GM18951 (cell line): Measurements from ENCODE around the gene ADAT3.

Experiments used
- POLR2A ChIP-seq: IDR thresholded peaks from 4 replicates; pipeline ENCODE4 v1.6.1; 2011; ENCODE audit warnings: mild to moderate bottlenecking; ENCODE audit not compliant: insufficient read length, insufficient read depth; ENCODE audit errors: extremely low read depth
- in situ Hi-C: fragments of 300-500 bp; cut with MboI; formaldehyde crosslinking; loops from one replicate; pipeline ENCODE4 v1.12.0; 2022; ENCODE audit warnings: low sequenced_read_pairs, mixed read lengths, inconsistent platforms; ENCODE audit not compliant: unreplicated experiment

Gene ADAT3

DNA sequence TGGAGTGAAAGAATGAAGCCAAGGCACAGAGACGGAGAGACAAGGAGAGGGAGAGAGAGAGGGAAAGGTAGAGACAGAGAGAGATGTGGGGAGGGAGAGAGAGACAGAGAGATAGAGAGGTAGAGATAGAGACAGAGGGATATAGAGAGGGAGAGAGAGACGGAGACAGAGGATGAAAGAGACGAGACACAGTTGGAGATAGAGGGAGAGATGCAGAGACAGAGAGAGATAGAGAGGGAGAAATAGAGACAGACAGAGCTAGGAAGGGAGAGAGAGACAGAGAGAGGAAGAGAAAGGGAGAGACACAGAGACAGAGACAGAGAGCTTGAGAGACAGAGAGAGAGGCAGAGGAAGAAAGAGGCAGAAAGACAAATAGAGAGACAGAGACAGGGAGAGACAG, 31.2 kb downstream of the ADAT3 start:
- TF ChIP-seq POLR2A = no peak
- in situ Hi-C loops = no loop called here

GRCh38 chr19:1936916-1937610, 31.9 kb downstream of the ADAT3 start:
- TF ChIP-seq POLR2A = no peak
- in situ Hi-C loops = no loop called here

DNA sequence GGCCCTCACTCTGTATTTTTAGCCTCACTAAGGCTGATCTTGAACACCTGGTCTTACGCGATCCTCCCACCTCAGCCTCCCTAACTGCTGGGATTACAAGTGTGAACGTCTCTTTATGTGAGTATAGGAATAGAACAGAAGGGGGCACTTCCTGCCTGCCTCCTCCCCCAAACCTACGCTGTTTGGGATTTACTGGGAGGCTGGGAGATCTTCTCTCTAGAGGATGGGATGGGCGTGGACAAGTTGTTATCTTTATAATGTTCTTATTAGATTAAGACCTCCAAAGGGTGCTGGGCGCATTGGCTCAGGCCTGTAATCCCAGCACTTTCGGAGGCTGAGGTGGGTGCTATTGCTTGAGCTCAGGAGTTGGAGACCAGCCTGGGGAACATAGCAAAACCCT, 32.9 kb downstream of the ADAT3 start:
- in situ Hi-C loops = no loop called here

DNA sequence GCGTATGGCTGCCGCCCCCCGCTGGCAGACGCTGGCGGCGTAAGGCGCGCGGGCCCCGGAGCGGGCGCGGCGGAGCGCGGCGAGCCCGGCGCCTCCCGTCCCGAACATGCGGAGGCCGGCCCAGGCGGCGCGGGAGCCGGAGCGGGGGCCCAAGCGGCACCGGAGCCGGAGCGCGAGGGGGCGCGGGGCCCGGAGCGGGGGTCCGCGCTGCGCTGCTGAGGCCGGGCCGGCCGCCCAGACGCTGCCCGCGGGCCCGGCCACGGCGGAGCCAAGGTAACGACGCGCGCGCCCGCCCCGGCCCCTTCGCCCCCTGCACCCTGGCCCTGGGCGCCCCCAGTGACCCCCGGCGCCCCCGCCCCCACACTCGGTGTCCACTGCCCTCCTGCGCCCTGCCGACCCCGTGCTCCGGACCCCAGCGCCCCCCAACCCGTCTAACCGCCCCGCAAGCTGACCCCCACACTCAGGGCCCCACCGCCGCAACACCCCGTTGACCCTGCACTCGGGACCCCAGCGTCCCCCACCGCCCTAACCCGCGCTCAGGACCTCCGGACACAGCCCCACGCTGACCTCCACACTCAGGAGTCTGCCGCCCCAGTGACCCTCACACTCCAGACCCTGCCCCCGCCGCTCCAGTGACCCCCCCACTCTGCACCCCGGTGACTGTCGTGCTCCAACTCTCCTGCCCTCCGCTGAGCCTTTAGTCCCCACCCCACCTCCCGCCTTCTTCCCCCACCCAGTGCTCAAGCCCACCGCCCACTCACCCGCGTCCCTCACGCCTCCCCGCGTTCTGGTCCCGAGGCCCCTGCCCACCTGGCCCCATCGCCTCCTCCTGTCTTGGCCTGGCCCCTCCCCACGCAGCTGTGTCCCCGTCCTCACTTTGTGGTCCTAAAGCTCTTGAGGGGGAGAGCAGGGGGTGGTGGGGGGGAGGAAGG, 36.2 kb downstream of the ADAT3 start, which contains the start of gene CSNK1G2:
CSNK1G2 (plus strand) TSS at position 27 of the 932 bp plus-strand sequence. CDS start 28,601 bp downstream, outside the sequence.
- in situ Hi-C loops = no loop called here
- peak; percentile 61 for TF ChIP-seq POLR2A

More for the DNA sequence above, 32.9 kb downstream of the ADAT3 start:
- TF ChIP-seq POLR2A = no peak

DNA sequence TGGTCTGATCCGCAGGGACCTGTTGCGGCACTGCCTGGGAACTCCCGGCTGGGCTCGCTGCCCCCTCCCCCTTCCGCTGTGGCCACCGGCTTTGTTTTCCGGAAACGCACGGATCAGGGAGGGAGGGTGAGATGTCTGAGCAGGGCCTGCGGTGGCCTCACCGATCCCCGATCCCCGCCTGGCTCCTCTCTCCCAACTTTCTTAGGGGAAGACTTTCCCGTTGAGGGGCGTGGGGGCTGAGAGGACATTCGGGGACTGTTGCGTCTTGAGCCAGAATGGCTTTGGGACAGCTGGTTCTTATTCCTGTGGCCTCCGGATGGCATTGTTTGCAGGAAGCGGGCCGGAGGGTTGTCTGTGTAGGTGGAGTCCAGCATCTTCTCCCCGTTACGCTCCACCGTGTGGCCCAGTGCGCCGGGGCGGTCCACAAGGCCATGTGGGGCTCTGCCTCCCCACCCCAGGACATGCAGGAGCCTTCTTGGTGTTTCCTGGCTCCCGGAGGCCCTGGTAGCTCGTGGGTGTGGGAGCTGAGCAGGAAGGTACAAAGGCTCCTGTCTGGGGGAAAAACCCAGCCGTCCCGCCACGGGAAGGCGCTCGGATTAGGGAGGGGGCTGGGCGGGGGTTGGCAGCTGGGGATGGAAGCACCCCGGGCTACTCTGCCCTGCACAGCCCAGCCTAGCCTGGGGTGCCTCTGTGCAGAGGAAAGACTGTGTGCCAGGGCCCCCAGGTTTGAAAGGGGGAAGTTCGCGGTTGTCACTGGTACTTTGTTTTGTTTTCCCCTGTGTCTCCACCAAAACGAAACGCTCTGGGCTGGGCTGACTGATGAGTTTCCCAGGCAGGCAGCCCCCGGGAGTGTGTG, 37.1 kb downstream of the ADAT3 start:
- in situ Hi-C loops = no loop called here

DNA sequence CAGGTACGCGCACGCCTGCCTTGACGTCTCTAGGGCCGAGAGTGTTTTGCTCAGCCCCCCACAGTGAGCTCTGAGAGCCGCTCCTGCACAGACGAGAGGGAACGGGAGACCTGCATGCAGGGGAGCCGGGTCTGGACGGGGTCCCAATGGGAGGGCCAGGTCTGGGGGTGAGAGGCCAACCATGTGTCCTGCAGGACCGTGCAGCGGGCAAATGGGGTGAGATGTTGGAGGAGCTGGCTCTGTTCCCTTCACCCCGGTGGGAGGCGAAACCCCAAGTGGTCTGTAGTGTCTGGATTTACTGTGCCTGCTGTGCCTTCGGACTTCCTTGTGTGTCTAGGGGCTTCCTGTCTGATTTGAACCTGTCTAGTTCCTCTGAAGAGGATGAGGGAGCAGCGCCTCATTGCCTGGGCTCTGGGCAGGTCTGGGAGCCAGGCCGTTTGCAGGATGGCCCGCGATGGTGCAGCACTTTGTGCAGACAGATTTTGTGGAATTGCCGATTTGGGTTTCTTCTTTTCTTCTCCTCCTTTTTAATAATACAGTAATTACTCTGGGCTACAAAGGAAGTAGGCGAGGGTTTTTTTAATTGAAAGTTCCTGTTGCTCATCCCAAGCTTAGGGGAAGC, 37.8 kb downstream of the ADAT3 start:
- in situ Hi-C loops = no loop called here
- TF ChIP-seq POLR2A = no peak

More for the DNA sequence above, 37.1 kb downstream of the ADAT3 start:
- TF ChIP-seq POLR2A = peak; percentile 48

- in situ Hi-C loops = no loop called here
These were observed 38.5 kb downstream of the ADAT3 start for GRCh38 chr19:1943661-1944087.

GRCh38 chr19:1944088-1944915, 39.1 kb downstream of the ADAT3 start:
- in situ Hi-C loops = no loop called here

More at GRCh38 chr19:1943661-1944087, 38.5 kb downstream of the ADAT3 start:
- no peak for TF ChIP-seq POLR2A

GRCh38 chr19:1944916-1945561, 39.8 kb downstream of the ADAT3 start:
- in situ Hi-C loops = no loop called here
- TF ChIP-seq POLR2A = no peak

More at GRCh38 chr19:1944088-1944915, 39.1 kb downstream of the ADAT3 start:
- no peak for TF ChIP-seq POLR2A

DNA sequence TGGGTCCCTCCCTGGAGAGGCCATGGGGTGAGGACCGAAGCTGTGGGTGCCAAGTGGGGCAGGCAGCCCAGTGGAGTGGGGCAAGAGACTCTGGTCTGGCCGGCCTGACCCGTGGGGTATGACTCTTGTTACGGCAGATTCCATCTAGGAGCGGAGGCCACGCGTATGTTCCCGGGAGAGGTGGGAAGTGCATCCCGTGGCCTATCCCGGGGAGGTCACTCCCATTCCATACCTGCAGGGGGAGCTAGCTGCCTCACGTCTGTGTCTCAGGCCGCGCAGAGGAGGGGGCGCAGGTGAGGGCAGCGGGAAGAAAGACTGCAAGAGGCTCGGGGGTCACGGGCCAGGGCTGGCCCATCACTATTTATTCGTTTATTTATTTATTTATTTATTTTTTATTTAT, 40.7 kb downstream of the ADAT3 start:
- TF ChIP-seq POLR2A = no peak
- in situ Hi-C loops = no loop called here

DNA sequence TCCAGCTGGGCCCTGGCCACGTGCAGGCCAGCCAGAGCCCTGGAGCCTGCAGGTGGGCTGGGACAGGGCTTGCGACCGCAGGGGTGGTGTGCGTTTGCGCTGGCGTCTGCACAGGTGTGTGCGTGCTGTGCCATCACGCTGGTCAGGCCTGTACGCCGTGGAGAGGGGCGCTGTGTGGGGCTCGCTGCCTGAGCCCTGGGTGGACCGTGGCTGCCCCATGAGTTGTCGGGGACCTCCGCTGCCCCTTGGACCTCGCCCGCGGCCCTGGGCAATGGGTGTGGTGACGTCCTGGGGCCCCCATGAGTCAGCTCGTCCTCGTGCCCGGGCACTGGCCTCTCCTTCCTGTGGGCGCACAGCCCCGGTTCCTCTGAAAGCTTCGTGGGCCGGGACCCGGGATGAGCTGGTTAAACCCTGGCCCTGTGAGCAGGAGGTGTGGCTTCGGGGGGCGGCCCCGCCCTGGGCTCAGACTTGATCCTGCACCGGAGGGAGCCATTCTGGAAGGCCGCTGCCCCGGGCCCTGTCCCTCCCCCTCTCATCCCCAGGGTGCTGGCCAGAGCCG, 42.5 kb downstream of the ADAT3 start:
- in situ Hi-C loops = no loop called here
- TF ChIP-seq POLR2A = no peak
